Hematopoietic multipotent progenitor cell treated with erythropoietin and hydrocortisone succinate and interleukin-3 and kit ligand, for 8 days (in vitro differentiated cells): ENCODE results near the gene OCA2.

Experiments
- DNase-seq: peaks from one replicate; pipeline ENCODE4 v3.0.0-alpha.2; 2015

Gene OCA2

GRCh38 chr15:28068930-28069329, 30.2 kb downstream of the OCA2 start:
- no peak for DNase-seq

- DNase-seq, result no peak
Observed at GRCh38 chr15:28066231-28066630, 32.9 kb downstream of the OCA2 start.

GRCh38 chr15:28060005-28060404, 39.1 kb downstream of the OCA2 start:
- DNase-seq, result no peak

- no peak for DNase-seq
Observed at GRCh38 chr15:28058082-28058481, 41.0 kb downstream of the OCA2 start.

- DNase-seq, result no peak
Observed at GRCh38 chr15:28051955-28052633, 47.0 kb downstream of the OCA2 start.

- DNase-seq, result no peak
Observed at GRCh38 chr15:28049581-28049980, 49.5 kb downstream of the OCA2 start.

- DNase-seq, result no peak
Observed at GRCh38 chr15:28047277-28047676, 51.8 kb downstream of the OCA2 start.

- no peak for DNase-seq
Observed at GRCh38 chr15:28044121-28044672, 54.9 kb downstream of the OCA2 start.

GRCh38 chr15:28043691-28044091, 55.4 kb downstream of the OCA2 start:
- no peak for DNase-seq

GRCh38 chr15:28037969-28038590, 61.0 kb downstream of the OCA2 start:
- no peak for DNase-seq

GRCh38 chr15:28033443-28033842, 65.7 kb downstream of the OCA2 start:
- no peak for DNase-seq

GRCh38 chr15:28030801-28031200, 68.3 kb downstream of the OCA2 start:
- no peak for DNase-seq

- DNase-seq, result no peak
Observed at GRCh38 chr15:28027714-28028076, 71.4 kb downstream of the OCA2 start.

GRCh38 chr15:28026764-28027713, 72.1 kb downstream of the OCA2 start:
- DNase-seq, result no peak

GRCh38 chr15:28026221-28026620, 72.9 kb downstream of the OCA2 start:
- no peak for DNase-seq

- no peak for DNase-seq
Observed at GRCh38 chr15:28025413-28025812, 73.7 kb downstream of the OCA2 start.

GRCh38 chr15:28024889-28025250, 74.2 kb downstream of the OCA2 start:
- no peak for DNase-seq

- DNase-seq, result no peak
Observed at GRCh38 chr15:28023933-28024888, 74.9 kb downstream of the OCA2 start.

- no peak for DNase-seq
Observed at GRCh38 chr15:28023422-28023821, 75.7 kb downstream of the OCA2 start.

- no peak for DNase-seq
Observed at GRCh38 chr15:28022961-28023360, 76.2 kb downstream of the OCA2 start.

- no peak for DNase-seq
Observed at GRCh38 chr15:28022181-28022580, 76.9 kb downstream of the OCA2 start.

- DNase-seq, result peak; percentile 66
Observed at GRCh38 chr15:28021281-28022039, 77.7 kb downstream of the OCA2 start.
